ENCODE measurements around the gene EXOC3. TPM values are rescaled to one million over a fixed set of nuclear protein-coding genes. Genes with fewer than 3 reads are reported as not detected.
"Not testable (repeated sequence)": the region's sequence is repeated elsewhere in the genome, so short reads cannot be mapped to it uniquely, and the experiment has no call there.

Gene EXOC3
- total RNA-seq, 2 experiments from 2014 or later: 72.4 to 77.5 TPM

GRCh38 chr5:483011-483410 is 40.0 kb downstream of the EXOC3 start:
- no peak for ATAC-seq (ENCODE audit: low read depth)
- H3K4me3 Mint-ChIP-seq: no peak overlapping the region
- H3K27me3 Mint-ChIP-seq: no peaks in the 10 kb centered on the region
- DNase-seq: no peak
- H3K9me3 Mint-ChIP-seq: no peaks in the 10 kb centered on the region
- H3K27ac Mint-ChIP-seq: no peak overlapping the region
- POLR2A ChIA-PET: no interaction called here
- H3K36me3 Mint-ChIP-seq: no peaks in the 10 kb centered on the region
- no peaks in the 10 kb centered on the region for H3K4me1 Mint-ChIP-seq

- no peak overlapping the region for H3K27ac Mint-ChIP-seq
- no peak for ATAC-seq (ENCODE audit: low read depth)
- POLR2A ChIA-PET: no interaction called here
- H3K27me3 Mint-ChIP-seq: no peaks in the 10 kb centered on the region
- no peaks in the 10 kb centered on the region for H3K9me3 Mint-ChIP-seq
- H3K4me3 Mint-ChIP-seq: no peak overlapping the region
- no peak for DNase-seq
- H3K4me1 Mint-ChIP-seq: no peaks in the 10 kb centered on the region
- no peaks in the 10 kb centered on the region for H3K36me3 Mint-ChIP-seq
These were observed 40.6 kb downstream of the EXOC3 start for GRCh38 chr5:483434-484140.

GRCh38 chr5:484556-484955 is 41.6 kb downstream of the EXOC3 start:
- H3K36me3 Mint-ChIP-seq: no peaks in the 10 kb centered on the region
- no peaks in the 10 kb centered on the region for H3K4me1 Mint-ChIP-seq
- H3K4me3 Mint-ChIP-seq: no peak overlapping the region
- DNase-seq (no peak), ATAC-seq (ENCODE audit: low read depth) (no peak)
- H3K27me3 Mint-ChIP-seq: no peaks in the 10 kb centered on the region
- no peaks in the 10 kb centered on the region for H3K9me3 Mint-ChIP-seq
- H3K27ac Mint-ChIP-seq: no peak overlapping the region
- POLR2A ChIA-PET: interaction anchor here (1.3 kb wide), 1 partner anchor 11 kb away, joined by 4 read pairs; no protein-coding TSS in a partner anchor

DNA sequence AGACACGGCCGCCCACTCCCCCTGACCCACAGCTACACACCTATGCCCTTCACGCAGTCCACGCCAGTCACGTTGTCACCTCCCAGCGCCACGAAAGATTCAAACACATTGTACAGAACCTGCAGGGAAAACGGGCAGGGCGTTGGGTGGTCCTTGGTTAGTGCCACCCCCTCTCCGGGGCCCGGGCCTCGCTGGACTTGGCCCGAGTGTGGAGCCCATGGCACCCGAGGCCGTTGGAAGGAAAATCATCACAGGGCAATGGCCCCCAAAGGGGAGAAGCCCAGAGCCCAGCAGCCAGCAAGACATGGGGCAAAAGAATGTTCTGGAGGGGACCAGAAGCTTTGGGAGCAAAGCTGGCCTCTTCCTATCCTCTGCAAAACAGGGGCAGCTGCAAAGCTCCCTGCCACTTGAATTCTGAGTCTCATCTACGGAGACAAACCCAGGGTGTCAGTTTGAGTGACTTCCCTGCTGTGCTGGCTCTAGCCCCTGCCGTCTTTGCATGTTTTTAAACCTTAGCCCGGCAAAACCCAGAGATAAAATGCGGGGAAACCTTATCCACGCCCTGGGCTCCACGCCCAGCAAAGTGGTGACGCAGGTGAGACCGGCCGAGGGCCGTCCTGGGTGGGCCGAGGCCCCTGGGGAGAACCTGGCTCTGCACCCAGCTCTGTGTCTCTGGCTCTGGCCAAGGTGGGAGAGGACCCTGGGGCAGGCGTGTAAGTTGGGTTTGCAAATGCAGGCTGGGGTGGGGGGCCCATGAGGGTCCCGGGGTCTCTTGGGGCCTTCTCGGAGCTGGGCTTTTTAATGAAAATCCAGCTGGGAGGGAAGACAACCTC is 42.4 kb downstream of the EXOC3 start:
- no peak for DNase-seq
- POLR2A ChIA-PET: interaction anchor here (1.3 kb wide), 1 partner anchor 12 kb away, joined by 4 read pairs; no protein-coding TSS in a partner anchor
- ATAC-seq (ENCODE audit: low read depth): no peak
- H3K36me3 Mint-ChIP-seq: no peaks in the 10 kb centered on the region
- no peak overlapping the region for H3K27ac Mint-ChIP-seq
- H3K9me3 Mint-ChIP-seq: no peaks in the 10 kb centered on the region
- H3K4me1 Mint-ChIP-seq: no peaks in the 10 kb centered on the region
- no peaks in the 10 kb centered on the region for H3K27me3 Mint-ChIP-seq
- H3K4me3 Mint-ChIP-seq: no peak overlapping the region

- no peaks in the 10 kb centered on the region for H3K27me3 Mint-ChIP-seq
- no peaks in the 10 kb centered on the region for H3K36me3 Mint-ChIP-seq
- H3K27ac Mint-ChIP-seq: no peak overlapping the region
- POLR2A ChIA-PET: interaction anchor here (1.3 kb wide), 1 partner anchor 13 kb away, joined by 4 read pairs; no protein-coding TSS in a partner anchor
- no peak overlapping the region for H3K4me3 Mint-ChIP-seq
- no peaks in the 10 kb centered on the region for H3K4me1 Mint-ChIP-seq
- H3K9me3 Mint-ChIP-seq: no peaks in the 10 kb centered on the region
- ATAC-seq (ENCODE audit: low read depth) (peak; percentile 15), DNase-seq (no peak)
These were observed 43.0 kb downstream of the EXOC3 start for GRCh38 chr5:485946-486491.

- POLR2A ChIA-PET; H3K4me1 Mint-ChIP-seq; H3K36me3 Mint-ChIP-seq; DNase-seq; H3K9me3 Mint-ChIP-seq; H3K4me3 Mint-ChIP-seq; H3K27me3 Mint-ChIP-seq; ATAC-seq (ENCODE audit: low read depth); H3K27ac Mint-ChIP-seq: not testable (repeated sequence)
These were observed 43.6 kb downstream of the EXOC3 start for GRCh38 chr5:486597-486996.

- ATAC-seq (ENCODE audit: low read depth): no peak
- no peaks in the 10 kb centered on the region for H3K4me1 Mint-ChIP-seq
- no peak for DNase-seq
- no peaks in the 10 kb centered on the region for H3K27me3 Mint-ChIP-seq
- no peak overlapping the region for H3K27ac Mint-ChIP-seq
- H3K36me3 Mint-ChIP-seq: no peaks in the 10 kb centered on the region
- no peak overlapping the region for H3K4me3 Mint-ChIP-seq
- POLR2A ChIA-PET: no interaction called here
- no peaks in the 10 kb centered on the region for H3K9me3 Mint-ChIP-seq
These were observed 45.3 kb downstream of the EXOC3 start for GRCh38 chr5:488241-488640.

DNA sequence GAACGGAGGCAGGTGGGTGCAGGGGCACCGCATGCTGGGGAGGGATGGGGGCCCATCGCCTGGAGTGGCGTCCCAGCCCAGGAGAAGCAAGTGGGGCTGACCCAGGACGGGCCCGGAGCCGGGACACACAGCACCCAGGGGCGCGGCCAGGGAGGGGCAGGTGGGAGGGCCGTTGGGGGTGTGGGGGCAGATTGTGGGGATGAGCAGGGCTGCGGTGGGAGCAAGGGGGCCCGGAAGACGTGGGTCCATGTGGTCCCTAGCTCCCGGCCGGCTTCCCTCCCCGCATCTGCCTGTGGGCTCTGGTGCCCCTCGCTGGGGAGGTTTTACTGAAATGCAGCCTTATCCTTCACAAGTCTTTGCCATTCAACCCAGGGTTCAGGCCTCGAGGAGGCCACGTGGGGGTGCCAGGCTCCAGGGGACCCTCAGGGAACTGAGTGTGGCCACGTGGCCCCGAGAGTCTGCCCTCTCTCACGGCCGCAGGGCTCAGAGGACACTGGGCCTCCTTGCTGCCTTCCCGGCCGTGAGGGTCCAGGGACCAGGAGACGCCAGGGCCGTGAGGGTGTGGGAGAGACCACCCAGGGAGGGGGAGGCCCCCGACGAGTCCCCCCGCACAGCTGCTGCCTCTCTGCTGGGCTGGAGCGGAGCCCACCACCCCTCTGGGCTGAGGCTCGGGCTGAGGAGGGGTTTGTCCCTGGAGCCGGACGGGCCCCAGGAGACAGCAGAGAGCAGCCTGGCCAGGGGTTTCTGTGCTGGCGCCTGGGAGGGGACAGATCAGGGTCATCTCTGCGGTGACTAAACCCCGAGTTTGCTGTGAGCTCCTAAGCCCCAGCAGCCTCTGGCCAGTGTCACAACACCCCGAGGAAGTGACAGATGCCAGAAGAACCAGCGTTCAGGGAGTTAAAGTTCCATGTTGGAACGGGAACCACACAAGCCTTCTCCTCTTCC is 46.0 kb downstream of the EXOC3 start:
- POLR2A ChIA-PET: no interaction called here
- H3K27me3 Mint-ChIP-seq: no peaks in the 10 kb centered on the region
- H3K4me1 Mint-ChIP-seq: no peaks in the 10 kb centered on the region
- no peaks in the 10 kb centered on the region for H3K36me3 Mint-ChIP-seq
- H3K4me3 Mint-ChIP-seq: no peak overlapping the region
- no peaks in the 10 kb centered on the region for H3K9me3 Mint-ChIP-seq
- ATAC-seq (ENCODE audit: low read depth): no peak
- DNase-seq: no peak
- H3K27ac Mint-ChIP-seq: no peak overlapping the region

GRCh38 chr5:489689-490080 is 46.7 kb downstream of the EXOC3 start:
- no peaks in the 10 kb centered on the region for H3K36me3 Mint-ChIP-seq
- ATAC-seq (ENCODE audit: low read depth) (no peak), DNase-seq (no peak)
- H3K9me3 Mint-ChIP-seq: no peaks in the 10 kb centered on the region
- H3K27ac Mint-ChIP-seq: no peak overlapping the region
- H3K4me3 Mint-ChIP-seq: no peak overlapping the region
- no peaks in the 10 kb centered on the region for H3K4me1 Mint-ChIP-seq
- no peaks in the 10 kb centered on the region for H3K27me3 Mint-ChIP-seq
- POLR2A ChIA-PET: no interaction called here

DNA sequence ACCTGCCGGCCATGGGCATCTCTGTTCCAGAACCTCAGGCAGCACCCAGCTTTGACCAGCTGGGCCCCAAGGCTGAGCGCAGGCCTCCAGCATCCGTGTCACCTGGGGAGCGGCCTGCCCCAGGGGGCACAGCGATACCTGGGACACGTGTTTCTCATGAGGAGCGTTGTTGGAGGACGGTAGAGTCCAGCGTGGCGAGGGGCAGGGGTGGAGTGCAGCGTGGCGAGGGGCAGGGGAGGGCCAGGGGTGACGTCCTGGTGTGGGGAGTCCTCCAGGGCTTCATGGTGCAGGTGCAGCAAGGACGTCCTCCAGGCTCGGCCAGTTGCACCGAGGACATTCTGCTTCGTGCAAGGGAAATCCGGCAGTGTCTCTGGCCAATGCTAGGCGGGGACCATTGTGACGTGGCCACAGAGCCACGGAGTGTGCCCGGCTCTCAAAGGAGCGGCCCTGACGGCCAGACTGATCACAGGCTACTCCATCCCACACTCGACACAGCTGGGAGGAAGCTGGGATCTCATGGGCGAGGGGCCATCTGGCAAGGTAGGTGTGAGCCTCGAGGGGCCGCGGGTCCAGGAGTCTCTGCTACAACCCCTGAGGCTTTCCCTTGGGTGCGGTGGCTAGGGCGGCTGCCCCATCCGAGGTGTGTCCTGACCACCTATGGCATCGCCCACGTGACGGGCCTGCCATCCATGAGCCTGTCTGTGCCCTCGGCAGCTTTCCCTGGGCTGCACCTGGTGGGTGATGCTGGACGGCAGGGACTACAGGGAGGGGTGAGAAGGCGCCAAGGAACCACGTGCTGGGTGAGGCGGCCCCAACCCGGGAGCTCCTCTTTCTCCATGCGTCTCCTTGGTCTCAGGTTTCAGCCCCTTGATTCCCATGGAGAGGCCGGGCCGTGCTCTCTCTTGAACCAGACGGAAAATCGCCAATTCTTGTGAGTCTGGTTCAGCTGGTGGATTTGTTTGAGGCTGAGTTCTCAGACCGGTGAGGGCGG is 47.4 kb downstream of the EXOC3 start:
- ATAC-seq (ENCODE audit: low read depth): no peak
- no peaks in the 10 kb centered on the region for H3K4me1 Mint-ChIP-seq

DNA sequence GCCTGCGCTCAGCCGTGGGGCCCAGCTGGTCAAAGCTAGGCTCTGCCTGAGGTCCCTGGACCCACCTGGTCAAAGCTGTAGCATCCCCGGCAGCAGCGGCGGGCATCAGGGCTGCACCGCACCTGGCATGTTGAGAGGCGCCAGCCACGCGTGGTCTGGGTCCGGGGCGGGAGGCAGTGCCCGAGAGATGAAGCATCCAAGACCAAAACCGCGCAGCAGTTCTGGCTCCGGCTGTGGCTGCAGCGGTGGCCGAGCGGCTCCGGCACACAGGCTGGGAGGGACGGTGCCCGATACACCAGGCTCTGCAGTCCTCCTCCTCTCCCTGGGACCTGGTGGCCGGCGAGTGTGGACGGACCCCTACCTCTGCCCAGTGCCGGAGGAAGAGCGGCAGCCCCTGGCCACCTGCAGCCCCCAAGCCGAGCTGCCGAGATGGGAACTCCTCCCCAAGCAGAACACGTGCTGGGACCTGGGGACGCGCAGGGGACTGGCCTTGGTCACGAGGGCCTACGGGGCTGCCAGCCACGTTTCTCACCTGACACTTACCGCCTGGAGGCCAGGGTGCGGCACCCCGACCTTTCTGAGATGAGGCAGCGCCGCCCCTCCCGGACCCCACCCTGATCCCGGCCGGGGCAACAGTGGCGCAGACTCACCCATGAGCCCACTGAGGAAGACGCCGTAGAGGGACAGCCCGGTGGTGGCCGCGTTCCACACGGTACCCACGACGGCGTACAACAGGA is 48.3 kb downstream of the EXOC3 start:
- Mint-ChIP-seq H3K27ac (no peak overlapping the region), H3K27me3 (no peaks in the 10 kb centered on the region), H3K9me3 (no peaks in the 10 kb centered on the region), H3K4me1 (no peaks in the 10 kb centered on the region), H3K4me3 (no peak overlapping the region), H3K36me3 (no peaks in the 10 kb centered on the region)
- ATAC-seq (ENCODE audit: low read depth): no peak
- POLR2A ChIA-PET: interaction anchor here (1.4 kb wide), 1 partner anchor 18 kb away, joined by 3 read pairs; no protein-coding TSS in a partner anchor
- DNase-seq: no peak

More for the DNA sequence above, 47.4 kb downstream of the EXOC3 start:
- Mint-ChIP-seq H3K27me3 (no peaks in the 10 kb centered on the region), H3K9me3 (no peaks in the 10 kb centered on the region), H3K27ac (no peak overlapping the region), H3K4me3 (no peak overlapping the region), H3K36me3 (no peaks in the 10 kb centered on the region)
- POLR2A ChIA-PET: interaction anchor here (1.4 kb wide), 1 partner anchor 17 kb away, joined by 3 read pairs; no protein-coding TSS in a partner anchor
- DNase-seq: no peak

- H3K36me3 Mint-ChIP-seq: no peaks in the 10 kb centered on the region
- POLR2A ChIA-PET: interaction anchor here (1.4 kb wide), 1 partner anchor 18 kb away, joined by 3 read pairs; no protein-coding TSS in a partner anchor
- ATAC-seq (ENCODE audit: low read depth) (no peak), DNase-seq (no peak)
- H3K27ac Mint-ChIP-seq: no peak overlapping the region
- H3K4me1 Mint-ChIP-seq: no peaks in the 10 kb centered on the region
- no peak overlapping the region for H3K4me3 Mint-ChIP-seq
- no peaks in the 10 kb centered on the region for H3K9me3 Mint-ChIP-seq
- H3K27me3 Mint-ChIP-seq: no peaks in the 10 kb centered on the region
These were observed 48.8 kb downstream of the EXOC3 start for GRCh38 chr5:491856-492155.
